ENCODE results near the gene HSPA2.
"Not testable (repeated sequence)": the region's sequence is repeated elsewhere in the genome, so short reads cannot be mapped to it uniquely, and the experiment has no call there.

Gene HSPA2

DNA sequence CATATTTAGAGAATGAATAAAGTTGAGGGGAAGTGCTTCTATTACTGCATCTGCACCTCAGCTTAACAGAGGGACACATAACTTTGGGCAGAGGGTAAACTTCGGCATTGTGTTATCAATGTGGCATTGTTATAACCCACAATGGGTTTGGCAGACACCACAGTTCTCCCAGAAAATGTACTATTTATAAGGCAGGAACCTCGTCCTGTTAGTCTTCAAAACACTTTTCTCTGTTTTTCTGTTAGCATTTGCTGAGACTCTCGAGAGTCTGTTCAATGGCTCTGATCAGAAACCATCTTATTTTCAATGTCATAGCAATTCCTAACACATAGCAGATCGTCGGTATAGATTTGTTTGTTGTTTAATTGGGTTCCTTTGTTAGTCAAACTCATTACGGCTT is 23.2 kb downstream of the HSPA2 start:
- no peak for DNase-seq

DNA sequence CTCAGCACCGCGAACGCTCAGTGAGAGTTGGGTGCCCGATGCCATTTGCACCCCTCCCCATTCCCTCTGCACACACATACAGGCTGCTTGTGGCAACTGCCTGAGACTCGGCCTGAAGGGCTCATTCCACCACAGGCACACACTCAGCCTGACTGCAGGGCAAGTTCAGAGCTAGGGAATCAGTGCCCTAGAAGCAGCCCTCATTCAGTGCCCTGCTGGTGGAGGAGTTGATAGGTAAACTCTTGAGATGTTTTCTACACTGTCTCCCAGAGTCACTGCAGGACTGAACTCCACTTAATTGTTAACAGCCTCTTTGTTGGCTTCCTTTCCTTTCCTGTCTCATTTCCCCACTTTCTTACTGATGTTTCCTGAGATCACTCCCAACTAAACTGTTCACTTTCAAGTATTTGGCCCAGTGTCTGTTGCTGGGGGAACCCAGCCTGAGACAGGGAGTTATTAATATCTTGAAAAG is 26.1 kb downstream of the HSPA2 start:
- DNase-seq, result no peak

DNA sequence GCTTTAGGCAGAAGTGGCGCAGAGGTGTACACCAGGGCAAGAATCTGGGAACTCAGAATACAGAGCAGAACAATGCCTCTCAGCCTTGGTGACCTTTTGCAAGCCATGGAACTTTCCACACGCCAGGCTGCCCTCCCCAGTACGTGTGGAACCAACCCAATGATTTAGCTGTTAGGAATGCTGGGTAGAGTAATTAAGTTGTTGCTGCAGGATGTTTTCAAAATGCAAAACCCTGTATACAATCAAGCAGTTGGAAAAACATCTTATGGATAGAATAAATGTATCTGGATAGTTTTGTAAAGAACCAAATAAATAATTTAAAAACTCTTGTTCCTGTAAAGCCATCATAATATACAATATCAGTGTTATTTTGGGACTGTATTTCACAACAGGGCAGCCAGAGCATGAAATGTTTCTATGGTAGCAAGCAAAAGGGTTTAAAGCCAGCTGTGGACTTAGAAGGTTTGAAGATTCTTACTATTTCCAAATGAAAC is 28.6 kb downstream of the HSPA2 start:
- no peak for DNase-seq

DNA sequence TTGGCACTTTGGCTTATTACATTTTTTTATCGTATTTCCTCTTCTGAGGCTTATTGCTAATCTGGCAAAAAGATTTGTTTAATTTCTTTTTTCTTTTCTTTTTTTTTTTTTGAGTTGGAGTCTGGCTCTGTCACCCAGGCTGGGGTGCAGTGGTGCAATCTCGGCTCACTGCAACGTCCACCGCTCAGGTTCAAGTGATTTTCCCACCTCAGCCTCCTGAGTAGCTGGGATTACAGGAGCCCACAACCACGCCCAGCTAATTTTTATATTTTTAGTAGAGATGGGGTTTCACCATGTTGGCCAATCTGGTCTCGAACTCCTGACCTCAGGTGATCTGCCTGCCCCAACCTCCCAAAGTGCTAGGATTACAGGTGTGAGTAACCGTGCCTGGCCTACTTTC is 29.1 kb downstream of the HSPA2 start:
- DNase-seq, result not testable (repeated sequence)

DNA sequence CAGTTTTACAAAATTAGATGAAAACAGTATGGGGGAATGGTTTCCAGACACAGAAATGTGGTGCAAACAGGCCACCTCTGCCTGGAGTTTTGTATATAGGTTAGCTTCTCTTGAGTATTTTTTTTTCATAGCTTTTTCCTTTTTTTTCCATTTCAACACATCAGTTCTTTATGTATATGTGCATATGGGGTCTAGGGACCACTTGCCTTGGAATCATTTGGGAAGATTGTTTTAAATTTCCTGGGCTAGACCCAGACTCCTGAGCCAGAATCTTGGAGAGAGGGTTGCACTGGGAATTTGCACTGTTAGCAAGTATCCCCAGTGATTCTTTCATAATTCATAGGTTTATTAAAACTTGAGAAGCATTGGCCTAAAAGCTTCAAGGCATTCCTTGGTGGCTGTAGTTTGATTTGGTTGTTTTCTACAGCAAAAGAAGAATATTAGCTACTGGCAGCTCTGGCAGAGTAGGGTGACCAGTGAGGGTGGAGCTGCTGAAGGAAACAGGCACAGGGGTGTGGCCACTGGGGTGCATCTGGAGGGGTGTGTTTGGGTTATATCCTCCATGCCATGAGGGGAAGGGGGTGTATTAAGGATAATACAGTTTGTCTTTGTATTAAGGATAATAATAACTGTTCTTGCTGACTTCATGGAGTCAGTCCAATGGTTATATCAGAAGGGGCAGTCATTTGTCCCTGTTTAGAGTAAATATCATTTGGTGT is 32.0 kb downstream of the HSPA2 start:
- no peak for DNase-seq

DNA sequence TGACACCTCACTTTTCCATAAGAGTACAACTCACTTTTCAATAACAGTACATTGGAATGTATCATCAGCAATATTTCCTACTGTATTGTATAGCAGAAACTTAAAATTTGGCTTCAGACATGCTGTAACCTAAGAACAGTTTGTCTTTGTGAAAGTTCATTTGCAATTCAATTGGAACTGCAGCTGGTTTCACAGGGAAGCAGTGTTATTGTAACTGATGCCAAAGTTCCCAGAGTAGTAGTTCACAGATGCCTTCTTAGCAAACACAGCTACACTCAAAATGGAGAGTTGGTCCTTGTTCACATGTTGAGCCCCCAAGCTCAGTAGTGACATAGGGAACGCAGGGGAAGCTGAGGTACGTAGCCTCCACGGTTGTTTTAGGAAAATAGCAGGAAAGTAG is 32.6 kb downstream of the HSPA2 start:
- DNase-seq, result no peak

DNA sequence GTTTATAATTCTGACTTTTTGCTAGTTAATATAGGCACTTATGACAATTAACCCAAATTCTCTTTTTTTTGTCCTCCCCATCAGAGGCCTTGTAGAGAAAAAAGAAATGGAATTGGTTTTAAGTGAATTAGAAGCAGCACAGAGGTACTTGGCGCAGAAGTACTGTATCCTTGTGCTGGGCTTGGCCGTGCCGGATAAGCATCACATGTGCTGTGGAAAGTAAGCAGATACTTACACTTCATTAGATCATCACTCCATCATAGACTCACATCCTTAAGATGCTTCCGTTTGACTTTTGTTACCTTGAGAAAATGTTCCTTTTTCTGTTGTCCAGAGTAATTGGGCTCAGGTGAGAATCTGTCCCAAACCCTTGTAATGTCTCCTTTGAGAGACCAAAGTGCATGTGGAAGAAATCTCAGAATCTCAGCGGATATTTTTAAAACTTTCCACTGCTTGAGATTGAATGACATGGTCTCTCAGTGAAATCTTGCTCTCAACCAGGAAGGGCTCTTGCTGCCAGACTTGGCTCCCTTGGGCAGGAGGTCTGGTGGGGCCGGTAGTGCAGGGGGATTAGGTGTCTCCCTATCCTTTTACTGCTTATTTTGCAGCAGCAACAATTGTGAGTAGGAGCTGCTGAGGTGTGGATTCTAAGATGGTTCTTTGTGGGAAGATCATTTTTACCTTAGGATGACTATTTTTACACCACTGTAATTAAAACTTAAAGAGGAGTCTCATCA is 34.0 kb downstream of the HSPA2 start:
- no peak for DNase-seq

DNA sequence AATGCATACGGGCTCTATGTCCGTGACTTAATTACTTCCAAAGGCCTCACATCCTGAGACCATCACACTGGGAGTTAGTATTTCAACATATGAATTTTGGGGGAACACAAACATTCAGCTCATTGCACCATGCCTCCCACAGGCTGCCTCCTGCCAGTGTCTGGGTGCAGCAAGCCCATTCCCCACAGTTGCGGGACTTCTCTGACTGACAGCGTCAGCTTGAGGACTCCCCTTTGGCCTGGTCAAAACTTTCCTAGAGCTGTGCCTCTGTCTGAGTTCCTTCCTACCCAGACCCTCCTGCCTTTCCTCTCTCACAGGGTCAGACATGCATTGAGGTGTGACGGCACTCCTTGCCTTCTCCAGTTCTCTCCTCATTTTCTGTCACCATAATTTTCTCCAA is 36.7 kb downstream of the HSPA2 start:
- no peak for DNase-seq

DNA sequence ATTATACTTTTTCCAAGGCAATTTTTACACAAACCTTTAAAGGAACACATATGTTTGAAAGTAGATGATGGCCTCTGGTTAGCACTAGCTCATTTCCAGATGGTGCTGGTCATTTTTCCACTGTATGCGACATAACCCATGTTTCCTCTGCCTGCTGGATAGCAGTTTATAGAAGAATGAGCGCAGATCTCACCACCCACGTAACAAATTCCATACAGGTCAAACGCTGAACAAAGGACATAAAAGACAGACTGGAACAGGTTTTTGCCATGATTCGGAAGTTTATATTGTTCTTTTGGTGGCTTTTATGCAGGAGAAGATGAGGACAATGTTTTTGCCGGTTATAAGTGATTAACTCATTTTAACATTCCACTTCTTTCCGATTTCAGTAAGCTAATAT is 39.9 kb downstream of the HSPA2 start:
- DNase-seq, result no peak

DNA sequence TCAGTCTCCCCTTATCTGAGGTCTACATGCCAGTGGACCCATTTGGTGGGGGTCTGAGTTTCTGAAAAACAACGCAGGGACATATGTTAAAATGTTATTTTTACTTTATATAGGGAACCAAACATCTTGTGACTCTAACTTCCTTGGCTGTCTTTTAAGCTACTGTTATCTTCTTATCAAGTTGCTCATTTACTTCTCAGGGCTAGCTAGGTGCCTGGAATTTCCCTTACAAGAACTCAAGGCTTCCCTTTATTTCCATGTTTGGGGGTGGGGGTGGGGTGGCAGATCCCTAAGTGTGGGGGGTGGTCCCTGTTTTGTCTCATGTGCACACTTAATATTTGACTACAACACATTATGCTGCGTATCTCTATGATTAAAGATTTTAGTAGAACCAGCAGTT is 40.8 kb downstream of the HSPA2 start:
- DNase-seq, result no peak

DNA sequence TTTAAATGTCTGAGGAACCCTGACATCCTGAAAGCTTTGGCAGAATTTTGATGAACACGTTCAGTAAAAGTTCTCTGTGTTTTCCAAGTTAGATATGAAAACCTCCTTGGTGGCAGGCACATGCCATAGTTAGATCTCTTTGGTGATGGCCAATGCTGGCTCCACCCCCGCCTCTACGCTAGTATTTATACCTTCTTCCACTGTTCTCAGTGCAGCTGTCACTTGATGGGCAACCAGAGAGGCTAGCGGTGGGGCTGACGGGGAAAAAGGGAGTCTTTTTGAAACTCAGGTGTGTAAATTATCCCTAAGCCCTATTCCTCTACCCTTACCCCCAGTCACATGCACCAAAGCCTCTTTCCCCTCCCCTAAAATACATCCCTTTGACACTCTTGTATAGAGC is 41.3 kb downstream of the HSPA2 start:
- DNase-seq, result no peak

DNA sequence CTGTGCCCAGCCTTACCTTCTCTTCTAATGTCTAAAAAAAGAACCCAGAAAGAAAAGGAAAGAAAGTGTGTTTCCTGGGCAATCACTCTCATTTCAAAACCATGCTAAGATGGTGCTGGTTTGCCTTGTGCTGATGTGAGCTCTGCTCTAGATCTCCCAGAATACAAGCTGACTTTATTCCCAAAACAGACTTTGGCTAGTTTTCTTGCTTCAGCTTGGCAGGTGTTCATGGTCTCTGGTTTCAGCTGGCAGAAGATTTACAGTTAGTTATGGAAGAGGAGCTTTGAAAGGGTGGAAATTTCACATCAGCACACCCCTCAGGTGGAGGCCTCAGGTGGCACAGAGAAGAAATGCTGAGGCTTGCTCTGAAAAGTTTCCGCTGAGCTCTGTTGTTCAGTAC is 43.6 kb downstream of the HSPA2 start:
- DNase-seq, result no peak

DNA sequence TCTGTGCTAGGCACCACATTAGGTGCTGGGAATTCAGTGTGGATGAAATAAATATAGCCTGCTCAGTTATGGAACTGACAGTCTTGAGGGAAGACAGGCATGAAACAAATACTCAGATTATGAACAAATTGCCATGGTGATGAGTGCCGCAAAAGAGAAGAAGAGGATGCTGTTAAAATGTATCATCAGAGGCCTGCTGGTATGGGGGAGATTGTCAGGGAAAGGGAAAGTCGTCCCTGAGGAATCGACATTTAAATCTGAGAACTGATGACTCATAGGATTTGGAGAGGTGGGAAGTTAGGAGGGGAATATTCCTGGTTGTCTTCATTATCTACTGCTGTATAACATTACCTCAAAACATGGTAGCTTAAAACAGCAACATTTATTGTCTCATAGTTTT is 51.3 kb downstream of the HSPA2 start:
- no peak for DNase-seq
